GOT3 (cell line): ENCODE results near the gene UFSP2.

ENCODE experiments used
- DNase-seq: peaks from one replicate; lab custom pipeline; 2025; ENCODE audit warnings: mixed read lengths; lab: John Stamatoyannopoulos, UW

UFSP2 gene

DNA sequence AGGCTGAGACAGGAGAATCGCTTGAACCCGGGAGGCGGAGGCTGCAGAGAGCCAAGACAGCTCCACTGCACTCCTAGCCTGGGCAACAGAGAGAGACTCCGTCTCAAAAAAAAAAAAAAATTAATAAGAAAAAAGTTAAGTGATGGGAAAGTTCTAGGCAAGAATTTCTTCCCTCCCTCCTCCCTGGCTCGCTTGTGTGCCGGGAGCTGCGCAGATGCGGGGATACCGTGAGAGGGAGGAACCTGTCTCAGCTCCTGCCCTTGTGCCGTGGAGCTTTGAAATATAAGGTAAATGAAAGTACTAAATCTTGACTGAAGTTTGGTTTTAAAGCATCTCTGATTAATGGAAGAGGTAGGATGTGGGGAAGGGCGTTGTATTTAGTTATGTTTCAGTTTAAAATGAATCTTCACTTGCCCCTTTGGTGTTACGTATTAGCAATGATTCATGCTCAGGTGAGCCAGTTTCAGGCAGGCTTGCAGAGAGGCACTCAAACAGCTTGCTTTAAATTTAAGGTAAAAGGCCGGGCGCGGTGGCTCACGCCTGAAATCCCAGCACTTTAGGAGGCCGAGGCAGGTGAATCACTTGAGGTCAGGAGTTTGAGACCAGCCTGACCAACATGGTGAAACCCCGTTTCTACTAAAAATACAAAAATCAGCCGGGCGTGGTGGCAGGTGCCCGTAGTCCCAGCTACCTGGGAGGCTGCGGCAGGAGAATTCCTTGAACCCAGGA lies 1.4 kb upstream of the UFSP2 start:
- DNase-seq, result no peak

DNA sequence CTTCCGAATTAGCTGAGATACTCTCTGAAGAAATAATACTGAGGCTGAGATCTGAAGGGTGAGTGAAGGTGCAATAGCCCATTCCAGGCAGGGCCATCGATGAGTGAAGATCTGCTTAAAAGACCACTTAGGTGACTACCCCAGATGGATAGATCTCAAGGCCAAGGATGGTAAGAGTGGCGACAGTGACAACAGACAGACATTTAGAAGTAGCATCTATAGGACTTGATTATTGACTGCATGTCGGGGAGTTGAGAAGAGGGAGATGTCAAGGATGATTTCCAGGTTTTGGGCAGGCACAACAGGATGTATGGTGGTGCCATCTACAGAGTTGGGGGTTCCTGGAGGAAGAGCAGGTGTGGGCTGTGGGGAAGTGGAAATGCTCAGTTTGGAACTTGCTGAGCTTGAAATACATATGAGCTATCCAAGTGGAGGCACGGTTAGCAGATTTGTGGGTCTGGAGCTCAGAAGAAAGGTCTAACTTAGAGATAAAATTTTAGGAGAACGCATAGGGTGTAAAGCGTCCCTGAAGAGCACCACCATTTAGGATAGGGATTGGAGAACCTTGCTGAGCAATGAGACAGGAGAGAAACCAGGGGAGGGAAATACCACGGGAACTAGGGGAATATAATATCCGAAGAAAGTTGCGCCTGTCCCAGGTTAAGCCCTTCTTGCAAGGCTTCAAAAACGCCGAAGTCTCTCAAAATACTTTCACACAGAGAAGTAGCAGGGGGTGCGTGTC lies 688 bp downstream of the UFSP2 start:
- no peak for DNase-seq

DNA sequence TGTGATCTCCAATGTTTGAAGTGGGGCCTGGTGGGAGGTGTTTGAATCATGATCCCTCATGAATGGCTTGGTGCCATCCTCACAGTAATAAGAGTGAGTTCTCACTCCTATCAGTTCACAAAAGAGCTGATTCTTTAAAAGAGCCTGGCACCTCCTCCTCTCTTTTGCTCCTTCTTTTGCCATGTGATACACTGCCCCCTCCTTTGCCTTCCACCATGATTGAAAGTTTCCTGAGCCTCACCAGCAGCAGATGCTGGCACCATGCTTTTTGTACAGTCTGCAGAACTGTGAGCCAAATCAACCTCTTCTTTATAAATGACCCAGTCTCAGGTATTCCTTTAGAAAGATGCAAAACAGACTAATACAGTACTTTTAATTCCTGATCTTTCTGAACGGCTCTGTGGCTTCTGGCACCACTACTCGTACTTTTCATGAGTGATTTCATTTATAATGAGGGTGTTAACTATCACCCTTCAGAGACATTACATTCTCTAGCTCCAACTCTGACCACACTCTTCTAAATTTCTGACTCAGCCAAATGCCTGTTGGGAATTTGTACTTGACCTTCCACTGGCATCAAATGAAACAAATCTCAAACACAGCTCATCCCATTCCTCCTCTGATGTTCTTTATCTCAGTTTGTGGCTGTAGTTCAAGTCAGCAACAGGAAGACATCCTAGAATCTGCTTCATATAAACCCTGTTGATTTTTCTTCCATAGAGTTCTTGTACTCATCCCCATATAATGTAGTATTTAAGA lies 4.2 kb downstream of the UFSP2 start:
- DNase-seq, result no peak

DNA sequence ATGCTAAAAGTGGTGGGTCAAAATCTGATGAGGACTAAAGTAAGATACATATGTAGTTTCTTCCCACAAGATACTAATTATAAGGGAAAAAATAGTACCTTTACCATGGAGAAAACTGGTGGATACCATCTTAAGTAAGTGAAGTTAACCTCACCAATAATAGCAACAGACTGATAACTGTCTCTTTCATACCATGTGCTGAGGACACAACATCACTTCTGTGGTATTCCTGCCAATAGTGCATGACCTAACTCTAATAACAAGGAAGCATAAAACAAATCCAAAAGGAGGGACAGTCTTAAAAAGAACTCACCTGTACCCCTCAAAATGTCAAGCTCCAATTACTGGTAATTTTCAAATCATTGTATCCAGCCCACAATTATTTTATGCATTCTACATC lies 8.8 kb downstream of the UFSP2 start:
- no peak for DNase-seq

DNA sequence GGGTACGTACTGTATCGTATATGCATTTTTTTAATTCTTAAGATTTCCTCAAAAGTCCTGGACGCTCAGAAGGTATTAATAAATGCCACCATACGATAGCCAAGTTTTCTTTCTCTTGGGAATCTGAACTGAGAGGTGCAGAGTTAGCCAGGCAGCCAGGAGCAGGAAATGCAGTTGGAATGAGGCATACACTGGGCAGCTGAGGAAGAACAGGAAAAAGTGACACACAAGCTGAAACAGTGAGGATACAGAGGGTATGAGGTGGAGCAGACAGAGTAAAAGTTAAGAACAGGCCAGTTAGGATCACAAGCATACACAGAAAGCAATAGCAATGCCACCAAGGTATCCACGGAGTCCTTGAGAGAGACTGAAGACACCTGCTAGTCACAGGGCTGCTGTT lies 13.4 kb downstream of the UFSP2 start:
- DNase-seq, result no peak

DNA sequence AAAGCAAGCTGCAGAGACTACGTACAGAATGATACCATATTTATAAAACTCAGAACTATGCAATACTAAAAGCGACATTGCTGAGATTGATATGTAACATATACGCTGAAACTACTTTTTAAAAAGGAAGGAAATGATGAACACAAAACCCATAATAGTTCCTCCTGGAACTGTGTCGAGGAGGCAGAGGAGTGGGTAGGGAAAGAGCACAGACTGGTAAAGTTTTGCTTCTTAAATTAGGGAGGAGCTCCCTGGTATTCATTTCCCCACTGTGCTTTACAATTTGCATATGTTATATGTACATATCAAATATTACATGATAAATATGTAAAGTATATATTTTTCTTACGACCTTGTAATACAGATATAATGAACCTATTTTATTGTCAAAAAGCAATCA lies 13.9 kb downstream of the UFSP2 start:
- no peak for DNase-seq

DNA sequence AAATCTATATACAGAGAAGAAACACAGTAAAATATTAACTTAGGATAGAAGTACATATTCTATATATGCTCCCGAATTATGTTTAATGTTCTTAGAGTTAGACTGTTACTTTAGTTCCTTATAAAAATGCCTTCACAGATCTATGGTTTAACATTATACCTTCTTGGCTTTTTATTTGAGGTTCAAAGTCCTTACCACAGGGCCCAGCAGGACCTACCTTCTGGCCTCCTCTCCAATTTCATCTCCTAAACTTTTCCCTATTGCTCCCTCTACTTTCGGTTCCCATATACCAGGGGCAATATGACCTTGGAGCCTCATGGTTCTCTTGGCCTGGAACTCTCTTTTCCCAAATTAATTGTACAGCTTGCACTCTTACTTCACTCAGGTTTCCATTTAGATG lies 17.3 kb downstream of the UFSP2 start:
- DNase-seq, result no peak

DNA sequence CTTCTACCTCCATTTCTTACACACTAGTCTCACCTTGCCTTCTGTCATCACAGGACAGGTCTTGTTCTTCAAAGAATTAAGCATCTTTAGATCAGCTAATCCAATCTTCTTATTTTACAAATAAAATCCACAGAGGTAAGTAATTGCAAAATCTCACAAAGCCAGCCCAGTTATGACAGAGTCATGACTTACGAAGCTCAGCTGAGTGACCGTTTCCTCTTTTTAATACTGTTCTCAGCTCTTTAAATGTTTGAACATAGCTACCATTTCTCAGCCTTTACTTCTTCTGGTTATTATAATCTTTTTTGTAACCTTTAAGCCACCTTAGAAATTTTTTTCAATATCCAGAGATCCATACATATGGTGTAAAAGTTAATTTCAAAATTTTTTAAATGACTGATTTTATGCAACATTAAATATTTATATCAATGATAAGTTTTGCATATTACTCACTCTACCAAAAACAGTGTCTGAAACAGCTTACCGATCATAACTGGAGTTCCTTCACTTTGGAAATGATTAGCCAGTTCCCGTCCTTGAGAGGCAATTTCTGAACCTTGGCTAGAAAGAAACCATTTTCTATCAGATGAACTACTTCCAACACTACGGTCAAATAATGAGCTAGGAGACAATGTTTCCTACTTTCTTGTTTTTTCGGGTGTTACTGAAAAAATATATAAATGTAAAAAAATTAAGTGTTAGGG lies 20.3 kb downstream of the UFSP2 start:
- DNase-seq, result no peak

DNA sequence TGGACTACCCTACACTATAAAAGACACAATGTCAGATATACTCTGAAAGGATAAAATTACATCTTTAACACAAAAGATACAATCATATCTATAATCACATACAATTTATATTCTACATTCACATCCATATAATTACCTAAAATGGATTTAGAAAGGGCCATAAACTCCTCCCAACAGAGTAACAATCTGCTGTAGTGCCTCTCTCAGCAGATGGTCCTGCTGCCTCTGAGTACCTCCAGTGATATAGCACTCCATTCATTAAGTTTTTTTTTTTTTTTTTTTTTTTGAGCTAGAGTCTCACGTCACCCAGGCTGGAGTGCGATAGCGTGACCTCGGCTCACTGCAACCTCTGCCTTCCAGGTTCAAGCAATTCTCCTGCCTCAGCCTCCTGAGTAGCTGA lies 21.7 kb downstream of the UFSP2 start:
- no peak for DNase-seq

DNA sequence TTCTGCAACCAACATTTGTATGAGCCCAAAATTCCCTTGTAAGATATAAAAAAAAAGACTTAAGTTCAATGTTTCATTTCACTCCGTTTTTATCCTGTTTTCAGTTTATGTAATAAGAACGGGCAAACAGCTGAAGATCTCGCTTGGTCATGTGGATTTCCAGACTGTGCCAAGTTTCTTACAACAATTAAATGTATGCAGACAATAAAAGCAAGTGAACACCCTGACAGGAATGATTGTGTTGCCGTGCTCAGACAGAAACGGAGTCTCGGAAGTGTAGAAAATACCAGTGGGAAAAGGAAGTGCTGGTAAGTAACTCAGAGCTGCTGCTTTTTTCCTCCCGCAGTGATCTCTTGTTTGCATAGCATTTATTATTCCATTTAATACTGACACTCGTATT lies 26.3 kb downstream of the UFSP2 start:
- no peak for DNase-seq

DNA sequence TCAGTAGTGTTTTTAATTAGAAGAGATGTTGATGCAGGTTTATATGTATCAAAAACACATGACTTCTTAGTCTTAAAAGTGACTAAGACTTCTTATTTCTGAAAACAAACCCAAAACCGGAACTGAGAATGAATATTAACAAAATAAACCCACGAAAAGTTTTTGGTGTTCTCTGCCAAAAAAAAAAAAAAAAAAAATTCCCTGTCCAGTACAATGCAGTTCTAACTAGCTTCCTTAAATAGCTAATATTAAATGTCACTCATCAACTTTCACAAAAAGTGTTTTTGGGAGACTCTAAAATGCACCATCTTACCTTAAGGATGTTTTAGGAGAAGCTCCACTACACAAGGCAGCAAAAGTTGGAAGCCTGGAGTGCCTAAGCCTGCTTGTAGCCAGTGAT lies 27.1 kb downstream of the UFSP2 start:
- no peak for DNase-seq

DNA sequence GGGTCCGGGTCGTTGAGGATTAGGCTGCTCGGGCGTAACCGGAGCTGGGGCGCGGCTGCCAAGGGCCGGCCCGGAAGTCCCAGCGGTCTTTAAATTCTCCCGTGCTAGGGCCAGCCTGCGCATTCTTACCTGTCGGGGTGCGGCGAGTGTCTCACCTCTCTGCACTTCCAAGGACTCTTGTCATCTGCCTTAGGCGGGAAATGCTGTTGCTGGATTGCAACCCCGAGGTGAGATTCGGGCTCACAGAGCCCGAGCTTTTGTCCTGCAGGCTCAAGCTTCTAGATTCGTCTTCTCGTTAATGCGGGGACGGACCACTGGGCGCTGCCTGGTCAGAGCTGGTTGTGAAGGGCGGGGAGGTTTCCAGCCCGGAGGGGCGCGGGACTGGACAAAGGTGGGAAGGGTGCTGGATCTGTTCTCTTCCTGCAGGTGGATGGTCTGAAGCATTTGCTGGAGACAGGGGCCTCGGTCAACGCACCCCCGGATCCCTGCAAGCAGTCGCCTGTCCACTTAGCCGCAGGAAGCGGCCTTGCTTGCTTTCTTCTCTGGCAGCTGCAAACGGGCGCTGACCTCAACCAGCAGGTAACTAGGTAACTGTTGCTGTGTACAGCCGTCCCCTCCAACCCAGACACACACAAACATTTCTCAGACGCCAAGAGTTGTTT lies 28.9 kb downstream of the UFSP2 start, which contains the start of gene ANKRD37:
TSS of gene ANKRD37 (plus strand) at position 118 of the 662 bp plus-strand sequence. CDS start at position 201, 83 bp downstream.
- no peak for DNase-seq

DNA sequence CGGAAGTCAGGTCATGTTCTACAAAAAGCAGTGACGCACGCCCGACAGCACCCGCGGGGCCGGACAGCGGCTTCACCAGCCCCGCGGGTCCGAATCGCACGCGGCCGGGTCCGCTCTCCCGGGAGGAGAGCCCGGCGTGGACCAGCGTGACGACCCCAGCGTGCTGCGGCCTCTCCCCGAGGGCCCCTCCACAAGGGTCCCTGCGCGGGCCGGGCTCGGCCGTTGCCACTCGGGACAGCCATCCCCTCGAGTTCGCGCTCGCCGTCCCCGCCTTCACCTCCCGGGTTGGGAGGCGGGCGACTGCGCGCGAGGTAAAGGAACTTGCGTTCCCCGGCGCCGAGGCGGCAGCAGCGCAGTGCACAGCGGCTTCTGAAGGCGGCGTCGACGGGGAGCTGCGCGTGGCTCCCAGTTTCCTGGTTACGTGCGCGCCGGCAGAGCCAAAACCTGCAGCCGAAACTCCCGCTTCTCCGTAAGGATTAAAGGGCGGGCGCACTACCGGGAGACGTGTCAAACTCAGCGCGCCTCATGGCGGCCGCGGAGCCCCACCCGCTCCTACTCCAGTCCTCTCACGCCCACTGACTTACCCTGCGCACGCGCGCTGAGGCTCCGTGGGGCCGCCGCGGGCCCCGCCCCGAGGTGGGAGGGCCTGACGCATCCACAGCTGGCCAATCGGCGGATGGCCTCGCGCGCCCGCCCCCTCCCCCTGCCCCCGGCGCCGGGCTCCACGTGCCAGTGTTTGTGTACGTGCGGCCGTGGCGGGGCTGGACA lies 29.6 kb downstream of the UFSP2 start:
- DNase-seq, result peak; percentile 80

DNA sequence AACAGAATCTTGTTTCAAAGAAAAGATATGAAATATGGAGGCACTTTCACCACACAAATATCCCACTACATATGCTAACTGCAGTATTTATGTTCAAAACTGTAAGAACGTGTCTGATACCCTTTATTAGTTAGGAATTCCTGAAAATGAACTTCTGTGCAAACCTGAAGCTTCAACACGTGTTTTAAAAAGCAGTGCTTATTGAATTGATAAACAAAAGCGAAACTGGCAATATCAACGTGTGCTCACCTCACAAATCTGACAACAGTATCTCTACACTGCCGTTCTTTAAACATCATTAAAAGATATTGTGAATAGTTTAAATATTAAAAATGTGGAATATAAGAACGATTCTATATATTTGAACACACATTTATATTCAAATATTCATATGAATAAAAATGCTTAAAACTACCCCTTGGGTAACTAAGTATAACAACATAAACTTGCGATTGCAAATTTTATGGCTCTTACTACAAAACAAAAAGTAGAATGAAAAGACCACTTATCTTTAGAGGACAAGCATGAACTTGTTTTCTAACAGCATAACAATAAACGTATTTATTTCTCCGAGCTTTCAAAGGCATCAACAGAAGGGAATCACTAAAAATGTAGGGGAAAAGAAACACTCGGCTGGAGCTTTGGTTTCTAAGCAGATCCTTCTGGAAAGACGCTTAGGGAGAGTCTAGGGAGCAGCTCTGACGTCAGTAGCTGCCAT lies 30.4 kb downstream of the UFSP2 start, which contains the start of gene LRP2BP:
TSS of gene LRP2BP (minus strand) at position 687 of the 718 bp plus-strand sequence. CDS start 17,738 bp downstream, outside the sequence.
- no peak for DNase-seq

DNA sequence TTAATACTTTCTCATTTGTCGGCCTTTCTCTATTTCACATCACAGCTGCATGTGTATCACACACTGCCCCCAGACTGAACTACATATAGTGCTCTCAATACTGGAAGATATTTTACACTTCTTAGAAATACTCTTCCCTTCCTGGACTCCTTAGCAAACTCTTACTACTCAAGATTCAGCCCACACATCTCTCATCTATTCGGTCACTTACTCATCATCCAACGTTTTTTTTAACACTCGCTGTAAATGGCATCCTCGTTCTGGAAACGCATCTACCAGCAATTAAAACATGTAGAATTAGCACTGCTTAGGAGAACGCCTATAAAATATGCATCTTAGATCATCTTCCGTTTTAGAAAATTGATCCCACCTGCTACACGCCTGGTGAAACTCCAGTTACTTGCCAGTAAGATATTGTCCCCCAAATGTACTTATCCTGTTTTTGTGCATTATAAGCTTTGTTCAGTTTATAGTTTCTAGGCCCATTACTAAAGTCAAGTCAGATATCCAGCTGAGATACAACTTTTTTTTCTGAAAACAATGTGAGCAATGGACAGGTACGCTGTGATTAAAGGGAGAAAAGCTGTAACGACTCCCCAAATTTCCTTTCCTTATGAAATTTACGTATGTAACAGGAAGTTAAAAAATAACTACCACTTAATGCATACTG lies 31.1 kb downstream of the UFSP2 start:
- DNase-seq, result no peak

DNA sequence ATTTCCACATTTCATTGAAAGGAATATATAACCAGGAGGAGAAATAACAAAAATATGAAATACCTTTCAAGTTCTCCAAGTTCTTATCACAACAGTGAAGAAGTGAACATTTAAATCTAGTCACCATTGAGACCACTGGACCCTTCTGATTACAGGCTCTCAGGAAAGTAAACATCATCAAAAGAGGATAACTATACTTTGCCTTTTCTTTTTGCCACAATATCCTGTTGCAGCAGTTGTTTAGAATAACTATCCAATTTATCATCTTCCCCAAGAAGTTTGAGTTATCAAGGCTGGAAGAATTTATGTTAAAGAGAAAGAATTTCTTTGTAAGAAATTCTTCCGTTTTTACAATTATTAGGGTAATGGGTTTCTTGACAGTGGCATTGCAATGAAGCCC lies 33.6 kb downstream of the UFSP2 start:
- no peak for DNase-seq

DNA sequence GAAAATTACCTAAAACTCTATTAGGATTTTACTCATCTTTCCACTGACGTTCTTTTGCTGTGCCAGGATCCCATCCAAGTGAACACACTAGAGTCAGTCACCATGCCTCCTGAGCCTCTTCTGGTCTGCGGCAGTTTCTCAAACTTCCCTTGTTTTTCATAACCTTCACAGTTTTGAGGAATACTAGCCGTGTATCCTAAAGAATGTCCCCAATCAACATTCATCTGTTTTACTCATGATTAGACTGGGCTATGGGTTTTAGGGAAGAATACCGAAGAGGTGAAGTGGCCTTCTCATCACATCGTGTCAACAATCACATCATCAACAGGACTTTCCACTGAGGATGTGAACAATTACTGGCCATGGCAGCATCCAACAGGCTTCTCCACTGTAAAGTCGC lies 34.8 kb downstream of the UFSP2 start:
- DNase-seq, result no peak

DNA sequence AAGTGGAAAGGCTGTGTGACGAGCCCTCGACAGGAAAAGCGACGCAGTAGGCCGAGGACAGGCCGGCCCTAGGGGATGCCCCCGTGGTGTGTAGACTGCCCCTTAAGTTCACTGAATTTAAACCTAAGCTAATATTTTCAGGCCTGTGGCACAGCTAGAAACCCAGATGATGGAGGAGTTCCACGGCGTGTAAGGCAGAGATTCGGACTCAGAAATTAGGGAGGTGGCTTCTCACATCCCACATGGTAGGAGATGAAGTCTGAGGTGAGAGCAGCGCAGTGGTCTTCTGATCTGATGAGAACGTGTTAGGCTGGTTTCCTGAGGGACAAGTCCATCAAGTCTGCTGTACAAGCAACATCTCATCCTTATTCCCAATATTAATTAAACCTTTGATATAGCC lies 37.8 kb downstream of the UFSP2 start:
- DNase-seq, result no peak

DNA sequence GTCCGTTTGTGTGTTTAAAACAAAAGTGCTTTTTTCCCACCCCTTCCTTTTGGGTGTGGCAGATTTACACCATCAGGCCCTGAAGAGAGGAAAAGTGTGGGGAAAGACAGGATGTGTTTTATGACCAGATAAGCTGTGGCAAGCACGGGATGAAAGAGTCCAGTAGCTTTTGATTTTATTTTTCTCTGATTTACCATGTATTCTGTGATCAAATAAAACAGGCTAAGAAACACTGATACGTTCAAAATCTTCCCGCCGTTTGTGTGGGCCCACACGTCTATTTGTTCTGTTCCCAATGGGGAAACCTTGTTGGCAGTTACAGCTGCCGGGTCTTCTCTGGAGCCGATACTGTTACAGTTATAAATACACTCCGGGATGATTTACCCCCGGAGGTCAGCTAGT lies 40.8 kb downstream of the UFSP2 start:
- DNase-seq, result no peak

DNA sequence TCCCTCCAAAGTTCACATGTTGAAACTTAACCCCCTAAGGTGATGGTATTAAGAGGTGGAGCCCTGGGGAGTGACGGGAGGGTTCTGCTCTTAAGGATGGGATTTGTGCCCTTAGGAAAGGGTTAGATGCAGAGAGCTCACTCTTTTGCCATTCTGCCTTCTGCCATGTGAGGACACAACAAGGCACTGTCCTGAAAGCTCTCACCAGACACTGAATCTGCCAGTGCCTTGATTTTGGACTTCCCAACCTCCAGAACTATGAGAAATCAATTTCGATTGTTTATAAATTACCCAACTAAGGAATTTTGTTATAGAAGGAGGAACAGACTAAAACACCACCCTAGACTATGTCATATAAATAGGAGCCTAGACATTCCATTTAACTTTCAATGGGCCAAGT lies 41.7 kb downstream of the UFSP2 start:
- DNase-seq, result no peak
